WI38 (cell line): ENCODE results near the gene WDR53.
"Not testable (repeated sequence)": the region's sequence is repeated elsewhere in the genome, so short reads cannot be mapped to it uniquely, and the experiment has no call there.

Experiments used
- H3K4me3 ChIP-seq: 2 replicates; pipeline ENCODE4 v1.5.1; 2011; ENCODE audit warnings: low read depth, mild to moderate bottlenecking, control low read depth, low read length
- TF ChIP-seq, protein P1 (sequence below): IDR thresholded peaks from 2 replicates; pipeline ENCODE4 v1.5.1; 2012; ENCODE audit warnings: low read depth, mild to moderate bottlenecking, control low read depth, low read length

Gene WDR53

DNA sequence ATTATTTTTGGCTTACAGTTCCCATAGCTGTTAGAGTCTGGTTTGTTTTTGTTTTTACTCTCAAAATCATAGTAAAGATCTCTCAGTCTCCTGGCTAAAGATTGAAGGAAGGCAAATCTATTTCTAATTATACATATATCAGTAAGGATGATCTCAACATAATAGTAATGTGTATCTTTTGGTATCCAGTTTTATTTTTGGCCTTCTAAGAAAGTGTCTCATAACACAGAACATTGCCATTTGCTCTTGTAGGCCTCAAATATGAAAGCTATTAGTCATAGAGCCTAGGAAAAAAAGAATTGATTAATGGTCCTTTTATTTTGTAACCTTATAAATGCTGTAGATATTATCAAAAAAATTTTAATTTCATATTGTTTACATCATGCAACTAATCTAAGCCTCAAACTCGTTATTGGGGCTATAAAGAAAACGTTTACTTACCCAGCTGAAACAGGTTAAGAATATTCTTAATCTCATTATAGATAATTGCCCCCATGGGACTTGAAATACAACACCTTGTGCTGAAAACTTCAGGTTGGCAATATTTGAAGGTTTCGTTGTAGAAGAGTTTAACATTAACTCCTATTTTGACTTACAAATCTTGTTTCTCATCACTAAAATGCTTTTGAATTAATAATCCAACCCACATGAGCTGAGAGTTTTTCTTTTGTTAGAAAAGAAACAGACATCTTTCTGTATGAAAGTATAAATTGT, 16.8 kb upstream of the WDR53 start:
- H3K4me3 ChIP-seq: no peak overlapping the region
- TF ChIP-seq, protein P1, sequence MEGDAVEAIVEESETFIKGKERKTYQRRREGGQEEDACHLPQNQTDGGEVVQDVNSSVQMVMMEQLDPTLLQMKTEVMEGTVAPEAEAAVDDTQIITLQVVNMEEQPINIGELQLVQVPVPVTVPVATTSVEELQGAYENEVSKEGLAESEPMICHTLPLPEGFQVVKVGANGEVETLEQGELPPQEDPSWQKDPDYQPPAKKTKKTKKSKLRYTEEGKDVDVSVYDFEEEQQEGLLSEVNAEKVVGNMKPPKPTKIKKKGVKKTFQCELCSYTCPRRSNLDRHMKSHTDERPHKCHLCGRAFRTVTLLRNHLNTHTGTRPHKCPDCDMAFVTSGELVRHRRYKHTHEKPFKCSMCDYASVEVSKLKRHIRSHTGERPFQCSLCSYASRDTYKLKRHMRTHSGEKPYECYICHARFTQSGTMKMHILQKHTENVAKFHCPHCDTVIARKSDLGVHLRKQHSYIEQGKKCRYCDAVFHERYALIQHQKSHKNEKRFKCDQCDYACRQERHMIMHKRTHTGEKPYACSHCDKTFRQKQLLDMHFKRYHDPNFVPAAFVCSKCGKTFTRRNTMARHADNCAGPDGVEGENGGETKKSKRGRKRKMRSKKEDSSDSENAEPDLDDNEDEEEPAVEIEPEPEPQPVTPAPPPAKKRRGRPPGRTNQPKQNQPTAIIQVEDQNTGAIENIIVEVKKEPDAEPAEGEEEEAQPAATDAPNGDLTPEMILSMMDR: no peak

DNA sequence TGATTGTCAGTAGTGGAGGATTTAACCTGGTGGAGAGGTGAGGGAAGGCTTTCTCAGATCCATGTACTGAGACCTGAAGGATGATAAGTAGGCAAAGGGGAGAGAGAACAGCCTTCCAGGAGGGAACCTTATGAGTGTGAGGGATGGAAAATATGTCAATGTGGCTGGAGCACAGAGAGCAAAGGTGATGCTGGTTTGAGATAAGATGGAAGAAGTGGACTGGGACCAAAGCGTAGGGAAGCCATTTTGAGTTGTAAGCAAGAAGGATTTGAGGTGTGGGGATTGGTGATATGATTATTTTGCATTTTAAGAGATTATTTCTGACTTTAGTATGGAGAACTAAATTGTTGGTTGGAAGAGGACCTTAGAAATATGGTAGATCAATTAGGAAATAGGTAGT, 4.0 kb upstream of the WDR53 start:
- no peak overlapping the region for H3K4me3 ChIP-seq

DNA sequence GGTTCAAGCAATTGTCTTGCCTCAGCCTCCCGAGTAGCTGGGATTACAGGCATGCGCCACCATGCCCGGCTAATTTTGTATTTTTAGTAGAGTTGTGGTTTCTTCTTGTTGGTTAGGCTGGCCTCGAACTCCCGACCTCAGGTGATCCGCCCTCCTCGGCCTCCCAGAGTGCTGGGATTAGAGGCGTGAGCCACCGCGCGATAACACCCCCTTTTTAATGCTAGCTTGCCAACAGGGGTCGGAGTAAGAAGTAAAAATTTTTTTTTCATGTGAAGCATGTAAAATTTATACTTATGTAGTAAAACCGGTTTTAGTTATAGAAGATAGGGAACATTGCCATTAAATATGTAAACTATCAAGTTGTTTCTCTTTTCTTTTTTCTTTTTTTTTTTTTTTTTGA, 2.0 kb upstream of the WDR53 start:
- H3K4me3 ChIP-seq: not testable (repeated sequence)

More for the DNA sequence above, 4.0 kb upstream of the WDR53 start:
- TF ChIP-seq, protein P1: no peak

DNA sequence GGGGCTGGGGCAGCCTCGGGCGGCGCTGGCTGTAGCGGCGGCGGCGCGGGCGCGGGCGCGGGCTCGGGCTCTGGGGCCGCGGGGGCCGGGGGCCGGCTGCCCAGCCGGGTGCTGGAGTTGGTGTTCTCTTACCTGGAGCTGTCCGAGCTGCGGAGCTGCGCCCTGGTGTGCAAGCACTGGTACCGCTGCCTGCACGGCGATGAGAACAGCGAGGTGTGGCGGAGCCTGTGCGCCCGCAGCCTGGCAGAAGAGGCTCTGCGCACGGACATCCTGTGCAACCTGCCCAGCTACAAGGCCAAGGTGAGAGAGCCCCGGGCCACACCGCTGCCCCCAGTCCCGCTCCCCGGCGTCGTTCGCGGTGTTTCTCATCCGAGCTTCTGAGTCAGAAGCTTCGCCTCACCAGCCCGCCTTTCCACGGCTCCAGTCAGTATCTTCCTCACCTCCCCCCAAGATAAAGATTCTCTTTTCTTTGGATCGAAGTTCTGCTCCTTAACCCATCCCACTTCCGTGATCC, 706 bp upstream of the WDR53 start:
- peak overlapping the region; percentile 100 for H3K4me3 ChIP-seq
- TF ChIP-seq, protein P1: no peak

DNA sequence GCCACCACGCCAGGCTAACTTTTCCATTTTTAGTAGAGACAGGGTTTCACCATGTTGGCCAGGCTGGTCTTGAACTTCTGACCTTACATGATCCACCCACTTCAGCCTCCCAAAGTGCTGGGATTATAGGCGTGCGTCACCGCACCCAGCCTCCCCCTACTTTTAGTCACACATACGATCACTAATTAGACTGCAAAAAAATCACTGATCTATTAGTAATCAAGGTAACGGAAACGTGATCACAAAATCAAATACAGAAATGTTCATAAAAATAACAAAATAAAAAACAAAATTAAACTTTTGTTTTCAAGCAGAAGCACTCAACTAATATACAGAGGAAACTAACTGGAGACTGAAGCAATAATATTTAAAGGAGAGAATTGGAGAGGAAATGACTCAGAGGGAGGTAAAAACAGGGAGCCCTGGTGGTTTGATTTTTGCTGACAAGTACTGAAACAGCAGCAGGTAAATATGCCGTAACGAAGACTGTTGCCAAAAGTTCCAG, 4.6 kb downstream of the WDR53 start:
- TF ChIP-seq, protein P1: no peak

DNA sequence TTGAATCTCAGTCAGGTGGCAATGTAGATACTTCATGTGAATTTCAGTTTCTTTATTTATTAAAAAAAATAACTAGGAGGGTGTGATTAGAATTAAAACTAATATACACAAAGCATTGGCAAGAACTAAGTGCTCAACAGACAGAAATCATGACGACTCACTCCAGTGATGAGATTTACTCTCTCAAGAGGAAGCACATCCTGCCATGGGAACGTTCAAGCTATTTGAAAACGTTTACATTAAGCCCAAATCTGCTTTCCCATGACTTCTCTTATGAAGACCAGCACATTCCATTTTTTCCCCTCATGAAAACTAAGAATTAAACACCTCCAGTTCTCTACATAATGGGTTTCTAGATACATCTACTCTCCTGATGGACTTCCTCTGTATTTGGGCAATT, 8.5 kb downstream of the WDR53 start:
- TF ChIP-seq, protein P1: no peak
- H3K4me3 ChIP-seq: no peak overlapping the region

More for the DNA sequence above, 4.6 kb downstream of the WDR53 start:
- H3K4me3 ChIP-seq: no peak overlapping the region

DNA sequence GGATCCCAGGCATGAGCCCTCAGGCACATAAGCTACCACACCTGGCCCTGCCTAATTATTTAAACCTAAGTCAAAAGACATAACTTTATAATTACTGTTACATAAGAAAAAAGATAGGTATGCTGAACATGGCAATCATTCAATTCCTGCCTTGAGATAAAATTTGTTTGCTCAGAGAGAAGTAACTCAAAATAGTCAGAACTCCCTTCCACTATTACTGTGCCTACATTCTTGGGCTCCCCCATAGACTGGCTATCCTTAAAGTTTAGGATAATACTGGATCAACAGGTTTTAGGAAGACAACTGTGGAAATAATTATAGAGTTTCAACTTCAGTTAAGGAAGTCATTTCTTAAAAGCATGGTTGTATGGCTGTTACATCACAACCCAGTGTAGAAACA, 9.9 kb downstream of the WDR53 start:
- H3K4me3 ChIP-seq: no peak overlapping the region
- TF ChIP-seq, protein P1: no peak
